ENCODE data around the gene CDH4. TPM values are rescaled to one million over a fixed set of nuclear protein-coding genes. Genes with fewer than 3 reads are reported as not detected.

Gene CDH4
- total RNA-seq, 1 donor from 2014 or later, result 0.23 TPM

GRCh38 chr20:61879694-61880093, 627.6 kb downstream of the CDH4 start:
- H3K4me3 Mint-ChIP-seq (ENCODE audit: unreplicated experiment), result no peak overlapping the region
- no peaks in the 10 kb centered on the region for H3K36me3 Mint-ChIP-seq (ENCODE audit: low read depth, unreplicated experiment)
- H3K9me3 Mint-ChIP-seq (ENCODE audit: unreplicated experiment), result no peaks in the 10 kb centered on the region
- peaks cover 6% of the 10 kb centered on the region for H3K27me3 Mint-ChIP-seq (ENCODE audit: unreplicated experiment)
- H3K27ac Mint-ChIP-seq (ENCODE audit: unreplicated experiment), result no peak overlapping the region
- TF ChIP-seq, protein P1, sequence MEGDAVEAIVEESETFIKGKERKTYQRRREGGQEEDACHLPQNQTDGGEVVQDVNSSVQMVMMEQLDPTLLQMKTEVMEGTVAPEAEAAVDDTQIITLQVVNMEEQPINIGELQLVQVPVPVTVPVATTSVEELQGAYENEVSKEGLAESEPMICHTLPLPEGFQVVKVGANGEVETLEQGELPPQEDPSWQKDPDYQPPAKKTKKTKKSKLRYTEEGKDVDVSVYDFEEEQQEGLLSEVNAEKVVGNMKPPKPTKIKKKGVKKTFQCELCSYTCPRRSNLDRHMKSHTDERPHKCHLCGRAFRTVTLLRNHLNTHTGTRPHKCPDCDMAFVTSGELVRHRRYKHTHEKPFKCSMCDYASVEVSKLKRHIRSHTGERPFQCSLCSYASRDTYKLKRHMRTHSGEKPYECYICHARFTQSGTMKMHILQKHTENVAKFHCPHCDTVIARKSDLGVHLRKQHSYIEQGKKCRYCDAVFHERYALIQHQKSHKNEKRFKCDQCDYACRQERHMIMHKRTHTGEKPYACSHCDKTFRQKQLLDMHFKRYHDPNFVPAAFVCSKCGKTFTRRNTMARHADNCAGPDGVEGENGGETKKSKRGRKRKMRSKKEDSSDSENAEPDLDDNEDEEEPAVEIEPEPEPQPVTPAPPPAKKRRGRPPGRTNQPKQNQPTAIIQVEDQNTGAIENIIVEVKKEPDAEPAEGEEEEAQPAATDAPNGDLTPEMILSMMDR (IDR thresholded peaks at IDR 0.05; ENCODE audit: unreplicated experiment), result no peak
- no peak for DNase-seq (ENCODE audit: low spot score)
- no peaks in the 10 kb centered on the region for H3K4me1 Mint-ChIP-seq (ENCODE audit: unreplicated experiment)

DNA sequence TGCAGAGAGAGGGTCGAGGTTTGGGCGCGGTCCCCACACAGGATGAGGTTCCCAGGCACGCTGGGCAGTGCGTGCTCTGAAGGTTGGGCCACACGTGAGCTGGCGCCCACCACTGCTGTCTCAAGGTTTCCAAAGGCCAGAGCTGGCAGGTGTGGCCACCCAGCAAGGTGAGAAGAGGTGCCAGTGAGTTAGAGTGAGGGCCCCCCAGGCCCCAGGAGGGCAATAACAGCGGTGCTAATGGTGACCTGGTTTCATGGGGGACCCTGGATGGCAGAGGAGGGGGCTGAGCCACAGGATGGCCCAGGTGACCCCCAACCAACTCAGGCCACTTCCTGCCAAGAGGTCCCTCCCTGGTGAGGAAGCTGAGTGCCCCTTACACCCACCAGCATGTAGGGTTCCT, 628.6 kb downstream of the CDH4 start:
- H3K36me3 Mint-ChIP-seq (ENCODE audit: low read depth, unreplicated experiment), result no peaks in the 10 kb centered on the region
- TF ChIP-seq, protein P1 (IDR thresholded peaks at IDR 0.05; ENCODE audit: unreplicated experiment), result no peak
- no peak overlapping the region for H3K27ac Mint-ChIP-seq (ENCODE audit: unreplicated experiment)
- DNase-seq (ENCODE audit: low spot score), result no peak
- no peaks in the 10 kb centered on the region for H3K9me3 Mint-ChIP-seq (ENCODE audit: unreplicated experiment)
- no peak overlapping the region for H3K4me3 Mint-ChIP-seq (ENCODE audit: unreplicated experiment)
- H3K4me1 Mint-ChIP-seq (ENCODE audit: unreplicated experiment), result no peaks in the 10 kb centered on the region
- peaks cover 8% of the 10 kb centered on the region for H3K27me3 Mint-ChIP-seq (ENCODE audit: unreplicated experiment)

DNA sequence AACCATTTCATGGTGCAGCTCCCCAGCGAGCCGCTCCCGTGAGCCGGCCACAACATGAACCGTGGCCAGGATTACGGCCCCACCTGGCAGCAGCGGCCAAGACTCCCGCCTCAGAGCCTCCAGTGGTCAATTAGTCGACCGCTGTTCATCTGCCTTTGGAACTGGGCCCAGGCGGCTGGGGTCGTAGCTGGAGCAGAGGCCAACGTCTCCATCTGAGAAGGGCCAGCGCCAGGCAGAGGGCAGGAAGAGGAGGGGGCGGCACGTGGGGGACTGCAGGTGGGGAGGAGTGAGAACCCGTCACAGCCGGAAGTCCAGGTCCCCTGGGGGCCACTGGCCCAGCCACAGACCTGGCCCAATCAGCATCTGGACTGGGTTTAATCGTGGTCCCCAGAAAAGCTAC, 629.4 kb downstream of the CDH4 start:
- H3K4me3 Mint-ChIP-seq (ENCODE audit: unreplicated experiment), result no peak overlapping the region
- TF ChIP-seq, protein P1 (IDR thresholded peaks at IDR 0.05; ENCODE audit: unreplicated experiment), result no peak
- H3K27ac Mint-ChIP-seq (ENCODE audit: unreplicated experiment), result no peak overlapping the region
- no peaks in the 10 kb centered on the region for H3K36me3 Mint-ChIP-seq (ENCODE audit: low read depth, unreplicated experiment)
- DNase-seq (ENCODE audit: low spot score), result no peak
- no peaks in the 10 kb centered on the region for H3K4me1 Mint-ChIP-seq (ENCODE audit: unreplicated experiment)
- H3K9me3 Mint-ChIP-seq (ENCODE audit: unreplicated experiment), result no peaks in the 10 kb centered on the region
- peaks cover 5% of the 10 kb centered on the region for H3K27me3 Mint-ChIP-seq (ENCODE audit: unreplicated experiment)

DNA sequence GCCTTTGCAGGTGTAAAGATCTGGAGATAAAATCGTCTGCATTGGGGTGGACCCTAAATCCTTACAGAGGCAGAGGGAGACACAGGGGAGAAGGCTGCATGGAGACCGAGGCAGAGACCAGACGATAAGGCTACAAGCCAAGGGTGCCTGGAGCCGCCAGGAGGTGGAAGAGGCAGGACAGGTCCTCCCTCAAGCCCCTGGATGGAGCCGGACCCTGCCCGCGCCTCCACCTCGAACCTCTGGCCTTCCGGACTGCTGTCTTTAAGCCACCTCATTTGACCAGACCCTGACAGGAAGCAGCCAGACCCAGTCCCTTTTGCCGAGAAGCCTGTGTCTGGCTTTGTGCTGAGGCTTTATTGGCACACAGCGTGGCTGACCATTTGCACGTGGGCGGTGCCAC, 629.8 kb downstream of the CDH4 start:
- DNase-seq (ENCODE audit: low spot score), result no peak
- Mint-ChIP-seq H3K27ac (ENCODE audit: unreplicated experiment) (no peak overlapping the region), H3K4me3 (ENCODE audit: unreplicated experiment) (no peak overlapping the region), H3K4me1 (ENCODE audit: unreplicated experiment) (no peaks in the 10 kb centered on the region), H3K36me3 (ENCODE audit: low read depth, unreplicated experiment) (no peaks in the 10 kb centered on the region), H3K9me3 (ENCODE audit: unreplicated experiment) (no peaks in the 10 kb centered on the region), H3K27me3 (ENCODE audit: unreplicated experiment) (peaks cover 3% of the 10 kb centered on the region)
- TF ChIP-seq, protein P1 (IDR thresholded peaks at IDR 0.05; ENCODE audit: unreplicated experiment), result no peak

- Mint-ChIP-seq H3K27ac (ENCODE audit: unreplicated experiment) (no peak overlapping the region), H3K4me3 (ENCODE audit: unreplicated experiment) (no peak overlapping the region), H3K27me3 (ENCODE audit: unreplicated experiment) (peaks cover 3% of the 10 kb centered on the region), H3K9me3 (ENCODE audit: unreplicated experiment) (no peaks in the 10 kb centered on the region), H3K4me1 (ENCODE audit: unreplicated experiment) (peaks cover 2% of the 10 kb centered on the region), H3K36me3 (ENCODE audit: low read depth, unreplicated experiment) (no peaks in the 10 kb centered on the region)
- TF ChIP-seq, protein P1 (IDR thresholded peaks at IDR 0.05; ENCODE audit: unreplicated experiment), result no peak
- DNase-seq (ENCODE audit: low spot score), result no peak
These were observed 630.9 kb downstream of the CDH4 start for GRCh38 chr20:61882716-61883615.

Data from endothelial cell (in vitro differentiated cells).